Type B pancreatic cell (in vitro differentiated cells): ENCODE measurements around the gene CDC42BPG. TPM values are rescaled to one million over a fixed set of nuclear protein-coding genes. Genes with fewer than 3 reads are reported as not detected.

Experiments
- DNase-seq: peaks from one replicate; pipeline ENCODE4 v3.0.0; 2021; ENCODE audit warnings: mixed read lengths; ENCODE audit not compliant: unreplicated experiment; ENCODE audit errors: extremely low spot score
- H3K27ac Mint-ChIP-seq: 2 replicates; pipeline ENCODE4 v1.8.0; 2021; ENCODE audit warnings: mild to moderate bottlenecking, mixed read lengths
- H3K27me3 Mint-ChIP-seq: 2 replicates; pipeline ENCODE4 v1.8.0; 2021; ENCODE audit warnings: mixed read lengths
- H3K36me3 Mint-ChIP-seq: 2 replicates; pipeline ENCODE4 v1.8.0; 2021; ENCODE audit warnings: mixed read lengths
- H3K4me1 Mint-ChIP-seq: one replicate; pipeline ENCODE4 v1.8.0; 2021; ENCODE audit warnings: mixed read lengths; ENCODE audit not compliant: unreplicated experiment
- H3K4me3 Mint-ChIP-seq: 2 replicates; pipeline ENCODE4 v1.8.0; 2021; ENCODE audit warnings: mild to moderate bottlenecking, mixed read lengths
- H3K9me3 Mint-ChIP-seq: 2 replicates; pipeline ENCODE4 v1.8.0; 2021; ENCODE audit warnings: mixed read lengths
- total RNA-seq: library from RNA; stranded (reverse); gene quantifications from 2 replicates; pipeline ENCODE4 v1.2.1, GENCODE V29; 2021; ENCODE audit warnings: low replicate concordance
- TF ChIP-seq, protein P1 (sequence below): fragments of 200-600 bp; sonication (generic); conservative IDR thresholded peaks from 2 replicates; pipeline ENCODE4 v1.5.0; 2021; ENCODE audit warnings: antibody characterized with exemption, mild to moderate bottlenecking

The CDC42BPG gene
- total RNA-seq, 1 donor from 2014 or later, result 20.1 TPM

DNA sequence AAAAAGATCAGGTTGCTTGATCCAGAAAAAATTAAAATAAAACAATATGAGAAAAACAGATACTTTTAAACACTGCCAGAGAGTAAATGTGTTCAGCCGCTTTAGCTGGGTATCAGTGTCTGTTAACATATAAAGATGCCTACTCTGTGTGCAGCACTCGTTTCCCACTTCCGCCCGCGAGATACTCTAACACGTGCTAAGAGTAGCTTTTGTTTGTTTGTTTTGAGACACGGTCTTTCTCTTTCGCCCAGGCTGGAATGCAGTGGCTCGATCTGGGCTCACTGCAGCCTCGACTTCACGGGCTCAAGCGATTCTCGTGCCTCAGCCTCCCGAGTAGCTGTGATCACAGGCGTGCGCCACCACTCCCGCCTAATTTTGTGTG lies 33.6 kb downstream of the CDC42BPG start:
- TF ChIP-seq, protein P1, sequence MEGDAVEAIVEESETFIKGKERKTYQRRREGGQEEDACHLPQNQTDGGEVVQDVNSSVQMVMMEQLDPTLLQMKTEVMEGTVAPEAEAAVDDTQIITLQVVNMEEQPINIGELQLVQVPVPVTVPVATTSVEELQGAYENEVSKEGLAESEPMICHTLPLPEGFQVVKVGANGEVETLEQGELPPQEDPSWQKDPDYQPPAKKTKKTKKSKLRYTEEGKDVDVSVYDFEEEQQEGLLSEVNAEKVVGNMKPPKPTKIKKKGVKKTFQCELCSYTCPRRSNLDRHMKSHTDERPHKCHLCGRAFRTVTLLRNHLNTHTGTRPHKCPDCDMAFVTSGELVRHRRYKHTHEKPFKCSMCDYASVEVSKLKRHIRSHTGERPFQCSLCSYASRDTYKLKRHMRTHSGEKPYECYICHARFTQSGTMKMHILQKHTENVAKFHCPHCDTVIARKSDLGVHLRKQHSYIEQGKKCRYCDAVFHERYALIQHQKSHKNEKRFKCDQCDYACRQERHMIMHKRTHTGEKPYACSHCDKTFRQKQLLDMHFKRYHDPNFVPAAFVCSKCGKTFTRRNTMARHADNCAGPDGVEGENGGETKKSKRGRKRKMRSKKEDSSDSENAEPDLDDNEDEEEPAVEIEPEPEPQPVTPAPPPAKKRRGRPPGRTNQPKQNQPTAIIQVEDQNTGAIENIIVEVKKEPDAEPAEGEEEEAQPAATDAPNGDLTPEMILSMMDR, result no peak
- Mint-ChIP-seq H3K4me1 (peaks cover 17% of the 10 kb centered on the region), H3K36me3 (no peaks in the 10 kb centered on the region), H3K9me3 (no peaks in the 10 kb centered on the region), H3K27me3 (peaks cover 2% of the 10 kb centered on the region), H3K4me3 (peak overlapping the region; percentile 96), H3K27ac (peak overlapping the region; percentile 92)
- no peak for DNase-seq

DNA sequence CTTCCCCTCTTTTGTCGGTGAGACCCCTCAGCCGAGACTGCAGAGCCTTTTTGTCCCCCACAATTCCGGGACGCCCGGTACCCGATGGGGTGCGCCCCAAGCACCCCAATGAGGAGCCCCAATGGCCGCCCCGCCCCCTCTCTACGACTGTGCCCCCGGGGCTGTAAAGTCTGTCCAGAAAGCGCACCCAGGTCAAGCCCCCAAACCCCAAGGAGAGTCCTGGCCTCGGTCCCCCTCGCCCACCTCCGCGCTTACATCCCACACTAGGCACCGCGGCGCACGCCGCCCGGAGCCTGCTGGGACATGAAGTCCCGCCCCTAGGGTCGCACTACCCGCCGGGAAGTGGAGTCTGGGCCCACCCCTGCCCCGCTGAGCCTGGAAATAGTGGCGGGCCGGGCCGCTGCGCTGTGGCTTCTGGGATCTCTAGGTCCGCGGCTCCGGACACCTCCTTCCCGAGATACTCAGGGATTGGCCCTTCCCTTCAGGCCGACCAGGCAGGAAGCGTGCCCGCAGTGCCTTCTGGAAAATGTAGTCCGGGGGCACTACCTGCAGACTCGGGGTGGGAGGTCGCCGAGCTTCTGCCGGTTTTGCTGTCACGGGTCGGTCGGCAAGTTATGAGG lies 34.1 kb downstream of the CDC42BPG start, which contains the start of gene MEN1:
Gene MEN1 (minus strand): TSS at position 281 of the 620 bp plus-strand sequence. CDS start 442 bp downstream, outside the sequence.
- H3K27me3 Mint-ChIP-seq, result no peaks in the 10 kb centered on the region
- H3K4me1 Mint-ChIP-seq, result peaks cover 13% of the 10 kb centered on the region
- TF ChIP-seq, protein P1, result no peak
- DNase-seq, result peak; percentile 97
- peak within 1 kb of the TSS; percentile 96 for H3K4me3 Mint-ChIP-seq
- H3K27ac Mint-ChIP-seq, result peak within 1 kb of the TSS; percentile 92
- no peaks in the 10 kb centered on the region for H3K9me3 Mint-ChIP-seq
- H3K36me3 Mint-ChIP-seq, result no peaks in the 10 kb centered on the region

DNA sequence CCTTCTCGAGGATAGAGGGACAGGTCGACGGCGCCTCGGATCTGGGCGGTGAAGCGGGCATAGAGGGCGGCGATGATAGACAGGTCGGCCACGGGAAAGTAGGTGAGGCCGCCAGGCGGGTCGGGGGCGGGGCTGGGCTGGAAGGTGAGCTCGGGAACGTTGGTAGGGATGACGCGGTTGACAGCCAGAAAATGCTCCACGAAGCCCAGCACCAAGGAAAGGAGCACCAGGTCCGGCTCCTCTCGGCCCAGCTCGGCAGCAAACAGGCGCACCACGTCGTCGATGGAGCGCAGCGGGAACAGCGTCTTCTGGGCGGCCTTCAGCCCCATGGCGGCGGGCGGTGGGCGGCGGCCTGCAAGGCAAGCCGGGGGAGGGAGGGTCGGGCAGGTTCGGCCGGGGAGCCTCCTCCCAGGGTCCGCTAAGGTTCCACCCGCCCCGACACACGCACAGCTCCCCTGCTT lies 34.6 kb downstream of the CDC42BPG start:
- Mint-ChIP-seq H3K4me1 (peaks cover 12% of the 10 kb centered on the region), H3K27ac (peak overlapping the region; percentile 92), H3K9me3 (no peaks in the 10 kb centered on the region), H3K36me3 (no peaks in the 10 kb centered on the region), H3K27me3 (no peaks in the 10 kb centered on the region), H3K4me3 (peak overlapping the region; percentile 96)
- TF ChIP-seq, protein P1, result no peak
- no peak for DNase-seq

DNA sequence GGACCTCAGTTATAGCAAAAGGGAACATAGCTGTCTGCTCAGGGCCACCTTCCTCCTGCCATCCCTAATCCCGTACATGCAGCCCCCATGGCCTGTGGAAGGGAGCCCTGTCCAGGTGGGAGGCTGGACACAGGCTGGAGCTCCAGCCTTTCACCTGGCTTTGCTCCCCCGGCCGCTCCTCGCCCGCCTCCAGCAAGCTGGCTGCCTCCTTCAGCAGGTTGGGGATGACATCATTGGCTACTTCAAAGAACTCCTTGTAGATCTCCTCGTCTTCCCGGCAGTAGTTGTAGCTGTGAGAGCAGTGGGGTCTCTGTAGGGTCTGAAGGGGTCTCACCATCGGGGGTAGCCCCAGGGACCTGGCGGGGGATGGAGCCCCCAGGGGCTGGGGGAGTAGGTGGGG lies 39.0 kb downstream of the CDC42BPG start:
- H3K4me1 Mint-ChIP-seq, result peaks cover 9% of the 10 kb centered on the region
- TF ChIP-seq, protein P1, result no peak
- H3K4me3 Mint-ChIP-seq, result no peak overlapping the region
- no peaks in the 10 kb centered on the region for H3K27me3 Mint-ChIP-seq
- H3K9me3 Mint-ChIP-seq, result no peaks in the 10 kb centered on the region
- DNase-seq, result no peak
- no peak overlapping the region for H3K27ac Mint-ChIP-seq
- no peaks in the 10 kb centered on the region for H3K36me3 Mint-ChIP-seq

DNA sequence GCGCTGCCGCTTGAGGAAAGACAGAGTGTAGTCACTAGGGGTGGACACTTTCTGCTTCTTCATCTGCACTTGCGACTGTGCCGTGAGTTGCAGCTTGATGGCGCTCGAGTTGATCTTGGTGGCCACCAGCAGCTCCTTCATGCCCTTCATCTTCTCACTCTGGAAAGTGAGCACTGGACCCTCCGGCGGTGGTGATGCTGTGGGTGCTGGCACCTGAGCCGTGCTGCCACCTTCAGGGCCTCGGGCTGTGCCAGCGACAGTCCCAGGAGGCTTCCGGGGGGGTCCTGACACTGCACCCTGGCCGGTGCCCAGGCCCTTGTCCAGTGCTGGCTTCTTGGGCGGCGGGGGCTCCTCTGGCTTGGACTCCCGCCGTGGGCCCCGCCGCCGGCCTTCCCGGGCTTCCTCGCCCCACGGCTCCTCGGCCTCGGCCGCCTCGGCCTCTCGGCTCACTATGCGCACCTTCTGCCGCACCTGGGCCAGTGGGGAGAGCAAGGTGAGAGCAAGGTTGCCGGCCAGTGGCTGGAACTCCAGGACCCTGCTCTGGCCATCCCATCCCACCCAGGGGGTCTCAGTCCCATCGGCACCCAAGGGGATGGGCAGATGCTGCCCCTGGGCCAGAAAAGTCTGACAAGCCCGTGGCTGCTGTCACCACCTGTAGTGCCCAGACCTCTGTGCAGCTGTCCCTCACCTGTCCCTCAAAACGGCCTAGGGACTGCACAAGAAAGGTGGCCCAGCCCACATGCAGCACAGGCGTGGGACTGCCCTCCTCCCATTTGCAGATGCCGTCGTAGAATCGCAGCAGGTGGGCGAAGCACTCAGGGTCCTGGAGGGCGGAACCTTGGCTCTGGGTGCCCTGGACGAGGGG lies 39.9 kb downstream of the CDC42BPG start:
- TF ChIP-seq, protein P1, result no peak
- Mint-ChIP-seq H3K27ac (no peak overlapping the region), H3K9me3 (no peaks in the 10 kb centered on the region), H3K4me3 (peak overlapping the region; percentile 86), H3K4me1 (peaks cover 8% of the 10 kb centered on the region), H3K27me3 (no peaks in the 10 kb centered on the region), H3K36me3 (no peaks in the 10 kb centered on the region)
- DNase-seq, result no peak
